ENCODE data around the gene IL1R2.

Gene IL1R2

DNA sequence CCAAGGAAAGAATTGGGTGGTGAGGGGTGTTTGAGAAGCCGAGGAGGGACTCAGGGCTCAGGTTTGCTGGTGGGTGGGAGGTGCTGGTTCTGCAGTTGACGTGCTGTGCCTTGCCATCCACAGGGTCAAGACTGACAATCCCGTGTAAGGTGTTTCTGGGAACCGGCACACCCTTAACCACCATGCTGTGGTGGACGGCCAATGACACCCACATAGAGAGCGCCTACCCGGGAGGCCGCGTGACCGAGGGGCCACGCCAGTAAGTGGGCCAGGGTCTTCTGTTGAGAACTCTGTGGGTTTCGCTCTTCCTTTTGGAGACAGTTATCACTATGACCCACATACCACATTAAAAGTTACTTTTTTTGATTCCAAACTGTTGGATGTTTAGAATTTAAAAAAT, 32.6 kb downstream of the IL1R2 start:
- CTCF ChIA-PET: interaction anchor here (0.7 to 3.4 kb wide), 4 partner anchors 18 to 429 kb away, joined by 3 to 33 read pairs (median 5); no protein-coding TSS in a partner anchor
- TF ChIP-seq OVOL3 (tag by site-specific recombination; IDR thresholded peaks at IDR 0.05) (no peak), ZNF747 (tag by site-specific recombination; IDR thresholded peaks at IDR 0.05) (no peak), ZNF664 (tag by site-specific recombination; IDR thresholded peaks at IDR 0.05) (no peak), ZNF394 (tag by site-specific recombination; IDR thresholded peaks at IDR 0.05; ENCODE audit: borderline replicate concordance) (no peak), ZNF248 (tag by site-specific recombination; IDR thresholded peaks at IDR 0.05) (no peak), ZNF529 (tag by site-specific recombination; IDR thresholded peaks at IDR 0.05; ENCODE audit: insufficient replicate concordance) (no peak), FEZF1 (tag by site-specific recombination; IDR thresholded peaks at IDR 0.05) (no peak), RBAK (tag by site-specific recombination; IDR thresholded peaks at IDR 0.05) (no peak), ZNF585B (tag by site-specific recombination; IDR thresholded peaks at IDR 0.05) (no peak), ZNF221 (tag by site-specific recombination; IDR thresholded peaks at IDR 0.05; ENCODE audit: borderline replicate concordance) (no peak), ZNF624 (tag by site-specific recombination; IDR thresholded peaks at IDR 0.05) (no peak), PRDM1 (tag by site-specific recombination; IDR thresholded peaks at IDR 0.05) (no peak), ZNF37A (tag by site-specific recombination; IDR thresholded peaks at IDR 0.05) (no peak)
- TF ChIP-seq, protein P1, sequence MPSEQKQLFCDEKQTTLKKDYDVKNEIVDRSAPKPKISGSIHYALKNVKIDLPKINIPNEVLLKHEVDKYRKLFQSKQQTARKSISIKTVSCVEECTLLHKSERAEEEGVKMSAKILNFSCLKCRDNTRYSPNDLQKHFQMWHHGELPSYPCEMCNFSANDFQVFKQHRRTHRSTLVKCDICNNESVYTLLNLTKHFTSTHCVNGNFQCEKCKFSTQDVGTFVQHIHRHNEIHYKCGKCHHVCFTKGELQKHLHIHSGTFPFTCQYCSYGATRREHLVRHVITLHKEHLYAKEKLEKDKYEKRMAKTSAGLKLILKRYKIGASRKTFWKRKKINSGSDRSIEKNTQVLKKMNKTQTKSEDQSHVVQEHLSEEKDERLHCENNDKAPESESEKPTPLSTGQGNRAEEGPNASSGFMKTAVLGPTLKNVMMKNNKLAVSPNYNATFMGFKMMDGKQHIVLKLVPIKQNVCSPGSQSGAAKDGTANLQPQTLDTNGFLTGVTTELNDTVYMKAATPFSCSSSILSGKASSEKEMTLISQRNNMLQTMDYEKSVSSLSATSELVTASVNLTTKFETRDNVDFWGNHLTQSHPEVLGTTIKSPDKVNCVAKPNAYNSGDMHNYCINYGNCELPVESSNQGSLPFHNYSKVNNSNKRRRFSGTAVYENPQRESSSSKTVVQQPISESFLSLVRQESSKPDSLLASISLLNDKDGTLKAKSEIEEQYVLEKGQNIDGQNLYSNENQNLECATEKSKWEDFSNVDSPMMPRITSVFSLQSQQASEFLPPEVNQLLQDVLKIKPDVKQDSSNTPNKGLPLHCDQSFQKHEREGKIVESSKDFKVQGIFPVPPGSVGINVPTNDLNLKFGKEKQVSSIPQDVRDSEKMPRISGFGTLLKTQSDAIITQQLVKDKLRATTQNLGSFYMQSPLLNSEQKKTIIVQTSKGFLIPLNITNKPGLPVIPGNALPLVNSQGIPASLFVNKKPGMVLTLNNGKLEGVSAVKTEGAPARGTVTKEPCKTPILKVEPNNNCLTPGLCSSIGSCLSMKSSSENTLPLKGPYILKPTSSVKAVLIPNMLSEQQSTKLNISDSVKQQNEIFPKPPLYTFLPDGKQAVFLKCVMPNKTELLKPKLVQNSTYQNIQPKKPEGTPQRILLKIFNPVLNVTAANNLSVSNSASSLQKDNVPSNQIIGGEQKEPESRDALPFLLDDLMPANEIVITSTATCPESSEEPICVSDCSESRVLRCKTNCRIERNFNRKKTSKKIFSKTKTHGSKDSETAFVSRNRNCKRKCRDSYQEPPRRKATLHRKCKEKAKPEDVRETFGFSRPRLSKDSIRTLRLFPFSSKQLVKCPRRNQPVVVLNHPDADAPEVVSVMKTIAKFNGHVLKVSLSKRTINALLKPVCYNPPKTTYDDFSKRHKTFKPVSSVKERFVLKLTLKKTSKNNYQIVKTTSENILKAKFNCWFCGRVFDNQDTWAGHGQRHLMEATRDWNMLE (tag by site-specific recombination; conservative IDR thresholded peaks at IDR 0.05; ENCODE audit: low read depth): no peak
- TF ChIP-seq, protein P2, sequence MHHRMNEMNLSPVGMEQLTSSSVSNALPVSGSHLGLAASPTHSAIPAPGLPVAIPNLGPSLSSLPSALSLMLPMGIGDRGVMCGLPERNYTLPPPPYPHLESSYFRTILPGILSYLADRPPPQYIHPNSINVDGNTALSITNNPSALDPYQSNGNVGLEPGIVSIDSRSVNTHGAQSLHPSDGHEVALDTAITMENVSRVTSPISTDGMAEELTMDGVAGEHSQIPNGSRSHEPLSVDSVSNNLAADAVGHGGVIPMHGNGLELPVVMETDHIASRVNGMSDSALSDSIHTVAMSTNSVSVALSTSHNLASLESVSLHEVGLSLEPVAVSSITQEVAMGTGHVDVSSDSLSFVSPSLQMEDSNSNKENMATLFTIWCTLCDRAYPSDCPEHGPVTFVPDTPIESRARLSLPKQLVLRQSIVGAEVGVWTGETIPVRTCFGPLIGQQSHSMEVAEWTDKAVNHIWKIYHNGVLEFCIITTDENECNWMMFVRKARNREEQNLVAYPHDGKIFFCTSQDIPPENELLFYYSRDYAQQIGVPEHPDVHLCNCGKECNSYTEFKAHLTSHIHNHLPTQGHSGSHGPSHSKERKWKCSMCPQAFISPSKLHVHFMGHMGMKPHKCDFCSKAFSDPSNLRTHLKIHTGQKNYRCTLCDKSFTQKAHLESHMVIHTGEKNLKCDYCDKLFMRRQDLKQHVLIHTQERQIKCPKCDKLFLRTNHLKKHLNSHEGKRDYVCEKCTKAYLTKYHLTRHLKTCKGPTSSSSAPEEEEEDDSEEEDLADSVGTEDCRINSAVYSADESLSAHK (tag by site-specific recombination; IDR thresholded peaks at IDR 0.05): no peak
- TF ChIP-seq, protein P3, sequence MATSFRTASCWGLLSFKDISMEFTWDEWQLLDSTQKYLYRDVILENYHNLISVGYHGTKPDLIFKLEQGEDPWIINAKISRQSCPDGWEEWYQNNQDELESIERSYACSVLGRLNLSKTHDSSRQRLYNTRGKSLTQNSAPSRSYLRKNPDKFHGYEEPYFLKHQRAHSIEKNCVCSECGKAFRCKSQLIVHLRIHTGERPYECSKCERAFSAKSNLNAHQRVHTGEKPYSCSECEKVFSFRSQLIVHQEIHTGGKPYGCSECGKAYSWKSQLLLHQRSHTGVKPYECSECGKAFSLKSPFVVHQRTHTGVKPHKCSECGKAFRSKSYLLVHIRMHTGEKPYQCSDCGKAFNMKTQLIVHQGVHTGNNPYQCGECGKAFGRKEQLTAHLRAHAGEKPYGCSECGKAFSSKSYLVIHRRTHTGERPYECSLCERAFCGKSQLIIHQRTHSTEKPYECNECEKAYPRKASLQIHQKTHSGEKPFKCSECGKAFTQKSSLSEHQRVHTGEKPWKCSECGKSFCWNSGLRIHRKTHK (tag by site-specific recombination; IDR thresholded peaks at IDR 0.05): no peak
- Histone ChIP-seq H3K4me3 (ENCODE audit: low read depth, low read length) (no peak overlapping the region), H3K9me3 (ENCODE audit: control insufficient read depth, insufficient read depth, low read depth, low read length) (no peaks in the 10 kb centered on the region), H3K4me1 (ENCODE audit: control insufficient read depth, insufficient read depth, low read length) (no peaks in the 10 kb centered on the region), H3K36me3 (ENCODE audit: control insufficient read depth in 2 of 2, insufficient read depth in 1 of 2, low read length in 2 of 2) (no peaks in the 10 kb centered on the region), H3K27ac (ENCODE audit: extremely low read depth, low read depth, low read length) (no peak overlapping the region)
- POLR2A ChIA-PET: no interaction called here

DNA sequence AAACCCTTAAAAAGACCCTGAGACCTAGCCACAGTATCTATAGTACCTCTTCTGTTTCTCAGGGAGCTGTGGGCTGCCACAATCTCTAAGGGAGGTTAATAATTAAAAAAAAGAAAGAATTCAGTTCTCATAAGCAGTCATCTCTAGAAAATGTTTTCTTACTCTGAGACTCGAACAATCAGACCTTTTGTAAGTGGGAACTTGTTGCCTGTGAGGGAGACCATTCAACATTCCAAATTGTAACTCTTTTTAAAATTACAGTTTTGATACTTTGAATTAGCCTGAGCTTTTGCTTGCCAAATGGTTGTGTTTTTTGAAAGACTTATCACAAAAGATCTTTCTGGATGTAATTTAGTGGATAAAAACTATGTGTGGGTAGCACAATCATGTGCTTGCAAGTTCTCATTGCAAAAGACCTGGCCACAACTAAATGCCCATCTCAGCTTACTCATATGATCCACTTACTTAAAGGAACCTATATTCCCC, 33.3 kb downstream of the IL1R2 start:
- POLR2A ChIA-PET: no interaction called here
- Histone ChIP-seq H3K27ac (ENCODE audit: extremely low read depth, low read depth, low read length) (no peak overlapping the region), H3K4me1 (ENCODE audit: control insufficient read depth, insufficient read depth, low read length) (no peaks in the 10 kb centered on the region), H3K4me3 (ENCODE audit: low read depth, low read length) (no peak overlapping the region), H3K36me3 (ENCODE audit: control insufficient read depth in 2 of 2, insufficient read depth in 1 of 2, low read length in 2 of 2) (no peaks in the 10 kb centered on the region), H3K9me3 (ENCODE audit: control insufficient read depth, insufficient read depth, low read depth, low read length) (no peaks in the 10 kb centered on the region)
- CTCF ChIA-PET: interaction anchor here (0.6 to 3.4 kb wide), 5 partner anchors 19 to 489 kb away, joined by 3 to 33 read pairs (median 3); no protein-coding TSS in a partner anchor
- TF ChIP-seq ZNF792 (tag by site-specific recombination; IDR thresholded peaks at IDR 0.05) (no peak), YY2 (tag by site-specific recombination; IDR thresholded peaks at IDR 0.05) (no peak), ZNF501 (tag by site-specific recombination; IDR thresholded peaks at IDR 0.05) (no peak), ZNF664 (tag by site-specific recombination; IDR thresholded peaks at IDR 0.05) (no peak), ZNF221 (tag by site-specific recombination; IDR thresholded peaks at IDR 0.05; ENCODE audit: borderline replicate concordance) (no peak), ZNF561 (tag by site-specific recombination; IDR thresholded peaks at IDR 0.05; ENCODE audit: borderline replicate concordance) (no peak), ZNF658 (tag by site-specific recombination; IDR thresholded peaks at IDR 0.05) (no peak), ZNF394 (tag by site-specific recombination; IDR thresholded peaks at IDR 0.05; ENCODE audit: borderline replicate concordance) (no peak)
- TF ChIP-seq, protein P4, sequence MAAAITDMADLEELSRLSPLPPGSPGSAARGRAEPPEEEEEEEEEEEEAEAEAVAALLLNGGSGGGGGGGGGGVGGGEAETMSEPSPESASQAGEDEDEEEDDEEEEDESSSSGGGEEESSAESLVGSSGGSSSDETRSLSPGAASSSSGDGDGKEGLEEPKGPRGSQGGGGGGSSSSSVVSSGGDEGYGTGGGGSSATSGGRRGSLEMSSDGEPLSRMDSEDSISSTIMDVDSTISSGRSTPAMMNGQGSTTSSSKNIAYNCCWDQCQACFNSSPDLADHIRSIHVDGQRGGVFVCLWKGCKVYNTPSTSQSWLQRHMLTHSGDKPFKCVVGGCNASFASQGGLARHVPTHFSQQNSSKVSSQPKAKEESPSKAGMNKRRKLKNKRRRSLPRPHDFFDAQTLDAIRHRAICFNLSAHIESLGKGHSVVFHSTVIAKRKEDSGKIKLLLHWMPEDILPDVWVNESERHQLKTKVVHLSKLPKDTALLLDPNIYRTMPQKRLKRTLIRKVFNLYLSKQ (tag by site-specific recombination; IDR thresholded peaks at IDR 0.05; ENCODE audit: borderline replicate concordance): no peak
- TF ChIP-seq, protein P5, sequence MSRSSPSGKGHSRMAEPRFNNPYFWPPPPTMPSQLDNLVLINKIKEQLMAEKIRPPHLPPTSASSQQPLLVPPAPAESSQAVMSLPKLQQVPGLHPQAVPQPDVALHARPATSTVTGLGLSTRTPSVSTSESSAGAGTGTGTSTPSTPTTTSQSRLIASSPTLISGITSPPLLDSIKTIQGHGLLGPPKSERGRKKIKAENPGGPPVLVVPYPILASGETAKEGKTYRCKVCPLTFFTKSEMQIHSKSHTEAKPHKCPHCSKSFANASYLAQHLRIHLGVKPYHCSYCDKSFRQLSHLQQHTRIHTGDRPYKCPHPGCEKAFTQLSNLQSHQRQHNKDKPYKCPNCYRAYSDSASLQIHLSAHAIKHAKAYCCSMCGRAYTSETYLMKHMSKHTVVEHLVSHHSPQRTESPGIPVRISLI (tag by site-specific recombination; IDR thresholded peaks at IDR 0.05): no peak

Data from HEK293 (cell line).